AG09319 (cell line): Measurements from ENCODE around the gene TMEM87B.

Experiments used
- DNase-seq: peaks from one replicate; pipeline ENCODE4 v3.0.0-alpha.2; 2010; ENCODE audit warnings: low read depth; ENCODE audit errors: extremely low read depth
- CTCF ChIP-seq: IDR thresholded peaks from 2 replicates; pipeline ENCODE4 v1.5.1; 2011; ENCODE audit warnings: low read depth, mild to moderate bottlenecking, inconsistent platforms, low read length, moderate library complexity

TMEM87B gene

GRCh38 chr2:112153501-112153900 lies 98.4 kb downstream of the TMEM87B start:
- no peak for DNase-seq
- no peak for TF ChIP-seq CTCF

- no peak for DNase-seq
- TF ChIP-seq CTCF: no peak
These were observed 99.4 kb downstream of the TMEM87B start for GRCh38 chr2:112154246-112155117.

- DNase-seq: no peak
These were observed 100.5 kb downstream of the TMEM87B start for GRCh38 chr2:112155331-112156151.

GRCh38 chr2:112156152-112156986 lies 101.3 kb downstream of the TMEM87B start:
- no peak for DNase-seq
- no peak for TF ChIP-seq CTCF

More at GRCh38 chr2:112155331-112156151, 100.5 kb downstream of the TMEM87B start:
- no peak for TF ChIP-seq CTCF

GRCh38 chr2:112157472-112157871 lies 102.4 kb downstream of the TMEM87B start:
- TF ChIP-seq CTCF: no peak
- no peak for DNase-seq

- TF ChIP-seq CTCF: no peak
- DNase-seq: no peak
These were observed 104.4 kb downstream of the TMEM87B start for GRCh38 chr2:112159454-112159921.
